SU-DHL-6 (cell line): ENCODE data around the gene GAB2.

Source experiments
- CTCF ChIP-seq: fragments of 200-600 bp; sonication (generic); IDR thresholded peaks from one replicate; pipeline ENCODE4 v1.5.1; 2017; ENCODE audit warnings: antibody characterized with exemption, mild to moderate bottlenecking, low read length, moderate library complexity; ENCODE audit not compliant: insufficient read depth, poor library complexity, severe bottlenecking
- EZH2phosphoT487 ChIP-seq: fragments of 200-600 bp; sonication (generic), shearing (Covaris generic); conservative IDR thresholded peaks from 2 replicates; pipeline ENCODE4 v1.6.1; 2018; ENCODE audit warnings: mild to moderate bottlenecking, antibody characterized with exemption, low read length, moderate library complexity, mixed read lengths

- TF ChIP-seq CTCF (no peak), EZH2phosphoT487 (no peak)
These were observed 15.3 kb upstream of the GAB2 start for GRCh38 chr11:78432956-78433355.
